OCI-LY7 (cell line): ENCODE data around the gene L3HYPDH.

Experiments
- EZH2phosphoT487 ChIP-seq: fragments of 200-600 bp; sonication (generic); IDR thresholded peaks from 2 replicates; pipeline ENCODE4 v1.6.1; 2018; ENCODE audit warnings: low read depth, borderline replicate concordance, mild to moderate bottlenecking, mixed run types, antibody characterized with exemption, low read length, moderate library complexity, mixed read lengths
- TF ChIP-seq, protein P1 (sequence below): fragments of 200-600 bp; sonication (generic); conservative IDR thresholded peaks from 2 replicates; pipeline ENCODE4 v1.5.1; 2014; ENCODE audit warnings: mild to moderate bottlenecking, antibody characterized with exemption, low read length, moderate library complexity, mixed read lengths

DNA sequence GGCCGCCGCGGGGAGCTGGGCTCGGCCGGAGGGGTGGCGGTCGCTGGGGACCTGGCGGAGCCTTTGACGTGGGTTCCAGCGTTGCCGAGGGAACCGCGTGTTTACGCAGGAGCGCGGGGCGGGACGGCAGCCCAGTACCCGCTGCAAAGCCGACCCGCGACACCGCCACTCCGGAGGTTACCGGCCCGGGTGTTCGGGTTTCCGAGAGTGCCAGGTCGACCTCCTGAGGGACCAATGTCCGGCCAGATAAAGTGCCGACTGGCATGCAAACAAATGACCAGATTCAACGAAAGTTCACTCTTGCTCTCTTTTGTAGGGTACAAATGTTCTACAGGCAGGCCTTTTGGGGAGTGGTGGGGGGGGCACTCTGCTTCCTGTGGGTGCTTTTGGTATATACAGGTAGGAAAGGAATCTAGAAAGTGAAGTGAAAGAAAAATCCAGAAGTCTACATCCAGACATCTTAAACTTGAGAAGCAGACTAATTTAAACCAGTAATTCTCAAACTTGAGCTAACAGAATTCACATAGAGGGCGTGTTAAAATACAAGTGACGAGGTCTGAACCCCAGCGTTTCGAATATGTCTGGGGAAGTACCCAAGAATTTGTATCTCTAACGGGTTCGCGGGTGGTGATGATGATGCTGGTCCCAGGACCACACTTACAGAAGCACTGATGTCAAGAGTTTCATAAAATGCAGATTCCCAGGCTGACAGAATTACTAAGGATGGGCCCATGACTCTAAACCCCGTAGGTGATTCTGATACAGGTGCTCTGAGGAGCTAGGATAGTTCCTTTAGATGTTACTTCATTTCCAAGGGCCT, 18.7 kb downstream of the L3HYPDH start, which contains the start of gene GPR135:
- TF ChIP-seq, protein P1, sequence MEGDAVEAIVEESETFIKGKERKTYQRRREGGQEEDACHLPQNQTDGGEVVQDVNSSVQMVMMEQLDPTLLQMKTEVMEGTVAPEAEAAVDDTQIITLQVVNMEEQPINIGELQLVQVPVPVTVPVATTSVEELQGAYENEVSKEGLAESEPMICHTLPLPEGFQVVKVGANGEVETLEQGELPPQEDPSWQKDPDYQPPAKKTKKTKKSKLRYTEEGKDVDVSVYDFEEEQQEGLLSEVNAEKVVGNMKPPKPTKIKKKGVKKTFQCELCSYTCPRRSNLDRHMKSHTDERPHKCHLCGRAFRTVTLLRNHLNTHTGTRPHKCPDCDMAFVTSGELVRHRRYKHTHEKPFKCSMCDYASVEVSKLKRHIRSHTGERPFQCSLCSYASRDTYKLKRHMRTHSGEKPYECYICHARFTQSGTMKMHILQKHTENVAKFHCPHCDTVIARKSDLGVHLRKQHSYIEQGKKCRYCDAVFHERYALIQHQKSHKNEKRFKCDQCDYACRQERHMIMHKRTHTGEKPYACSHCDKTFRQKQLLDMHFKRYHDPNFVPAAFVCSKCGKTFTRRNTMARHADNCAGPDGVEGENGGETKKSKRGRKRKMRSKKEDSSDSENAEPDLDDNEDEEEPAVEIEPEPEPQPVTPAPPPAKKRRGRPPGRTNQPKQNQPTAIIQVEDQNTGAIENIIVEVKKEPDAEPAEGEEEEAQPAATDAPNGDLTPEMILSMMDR: no peak
- TF ChIP-seq EZH2phosphoT487: no peak
